ENCODE measurements around the gene STX17.

STX17 gene

GRCh38 chr9:99911600-99911999, 5.1 kb downstream of the STX17 start:
- DNase-seq, result no peak

DNA sequence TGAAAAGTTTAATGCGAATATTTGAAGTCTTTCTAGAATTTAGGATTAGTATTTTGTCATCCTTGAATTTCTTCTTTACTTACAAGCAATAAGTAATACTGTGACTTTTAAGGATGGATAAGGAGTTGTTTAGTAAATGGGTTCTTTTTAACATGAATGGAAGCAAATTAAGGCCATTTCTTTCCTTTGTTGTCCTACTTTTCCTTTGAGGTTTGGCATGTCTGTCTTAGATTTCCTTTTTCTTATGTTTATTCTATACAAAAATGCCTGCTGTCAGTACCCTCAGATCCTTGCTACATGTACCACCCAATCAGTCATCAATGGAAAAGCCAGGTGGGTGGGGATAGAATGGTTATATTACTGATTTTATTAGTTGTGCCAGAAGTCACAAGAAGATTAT, 10.2 kb downstream of the STX17 start:
- no peak for DNase-seq

DNA sequence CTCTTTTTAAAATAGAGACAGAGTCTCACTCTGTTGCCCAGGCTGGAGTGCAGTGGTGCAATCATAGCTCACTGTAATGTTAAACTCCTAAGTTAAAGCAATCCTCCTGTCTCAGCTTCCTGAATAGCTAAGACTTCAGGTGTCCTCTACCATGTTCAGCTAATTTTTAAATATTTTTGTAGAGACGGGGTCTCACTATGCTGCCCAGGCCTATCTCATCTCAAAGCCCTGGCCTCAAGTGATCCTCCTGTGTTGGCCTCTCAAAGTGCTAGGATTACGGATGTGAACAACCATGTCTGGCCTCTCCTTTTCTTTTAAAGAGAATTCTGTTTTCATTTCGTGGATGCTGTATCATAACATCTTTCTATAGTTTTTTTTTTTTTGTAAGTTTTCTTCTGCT, 11.7 kb downstream of the STX17 start:
- DNase-seq, result no peak

- DNase-seq, result peak; percentile 38
Observed at GRCh38 chr9:99919930-99920329, 13.5 kb downstream of the STX17 start.

DNA sequence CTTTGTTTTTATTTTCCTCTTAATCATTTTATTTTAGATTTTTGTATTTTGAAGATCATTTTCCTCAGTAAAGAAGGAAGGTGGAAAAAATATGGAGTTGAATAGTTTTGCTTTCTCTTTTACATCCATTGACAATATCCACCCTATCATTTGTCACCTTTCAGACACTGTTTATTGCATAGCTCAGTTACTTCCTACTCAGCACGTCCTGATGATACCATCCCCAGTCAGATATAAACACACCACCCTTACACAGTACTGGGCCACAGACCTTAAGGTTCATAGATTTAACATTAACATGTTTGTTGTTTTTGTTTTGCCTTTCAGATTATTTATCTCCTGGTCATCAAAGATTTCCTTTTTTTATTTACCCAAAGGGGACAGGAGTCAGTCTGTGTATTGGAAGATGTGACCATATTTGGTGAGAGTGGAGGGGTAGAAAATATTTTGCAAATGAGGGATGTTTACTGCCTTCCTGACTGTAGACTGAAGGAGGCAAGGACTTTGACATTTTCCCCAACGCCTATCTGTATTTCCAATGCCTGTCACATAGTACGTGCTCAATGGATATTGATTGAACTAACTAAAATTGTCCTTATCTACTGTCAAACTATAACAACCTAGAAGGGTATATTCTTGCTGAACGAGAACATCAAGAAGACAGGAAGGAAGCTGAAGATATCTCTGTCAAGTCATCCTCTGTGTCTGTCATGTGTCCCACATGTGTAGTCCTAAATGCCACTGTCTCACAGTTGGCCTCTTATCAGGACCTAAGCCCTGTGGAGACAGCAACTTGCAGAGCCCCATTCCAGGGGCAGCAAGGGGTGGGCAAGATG, 15.6 kb downstream of the STX17 start:
- no peak for DNase-seq

DNA sequence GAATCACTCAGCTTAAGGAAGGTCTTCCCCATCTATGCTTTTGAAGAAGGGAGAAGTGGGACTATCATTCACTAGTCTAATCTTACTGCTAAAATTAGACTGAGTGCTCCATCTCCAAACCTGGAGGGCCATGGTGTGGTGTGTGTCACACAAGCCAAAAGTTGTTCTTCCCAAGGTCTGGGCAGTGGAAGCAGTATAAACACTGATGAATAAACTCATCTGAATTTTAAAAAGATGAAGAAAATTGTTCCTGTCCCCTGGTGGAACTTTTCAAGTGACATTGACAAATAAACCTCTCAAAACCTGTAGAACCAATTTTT, 16.2 kb downstream of the STX17 start:
- DNase-seq, result no peak

DNA sequence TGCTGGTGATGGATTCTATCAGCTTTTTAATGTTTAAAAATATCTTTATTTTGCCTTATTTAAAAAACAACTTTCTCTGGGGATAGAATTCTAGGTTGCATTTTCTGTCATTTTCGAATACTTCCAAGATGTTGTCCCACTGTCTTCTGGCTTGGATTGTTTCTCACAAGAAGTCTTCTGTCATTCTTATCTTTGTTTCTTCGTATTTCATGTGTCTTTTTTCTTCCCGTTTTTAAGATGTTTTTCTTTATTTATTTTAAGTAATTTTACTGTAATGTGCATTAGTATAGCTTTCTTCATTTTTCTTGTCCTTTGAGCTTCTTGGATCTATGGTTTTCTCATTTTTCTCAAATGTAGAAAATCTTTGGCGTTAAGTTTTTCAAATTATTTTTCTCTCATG, 19.1 kb downstream of the STX17 start:
- no peak for DNase-seq

DNA sequence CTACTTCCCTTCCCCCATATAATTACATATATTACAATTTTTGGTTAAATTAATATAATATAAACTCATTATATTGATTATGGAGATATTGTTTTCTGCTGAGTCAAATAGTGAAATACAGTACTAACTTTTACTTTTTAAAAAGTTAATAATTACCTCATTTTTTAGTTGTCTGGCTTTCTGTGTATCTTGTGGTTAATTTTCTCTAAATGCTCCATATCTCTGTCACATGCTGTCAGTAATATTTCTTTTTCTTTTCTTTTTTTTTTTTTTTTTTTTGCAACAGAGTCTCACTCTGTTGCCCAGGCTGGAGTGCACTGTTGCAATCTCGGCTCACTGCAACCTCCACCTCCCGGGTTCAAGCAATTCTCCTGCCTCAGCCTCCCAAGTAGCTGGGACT, 23.2 kb downstream of the STX17 start:
- no peak for DNase-seq

DNA sequence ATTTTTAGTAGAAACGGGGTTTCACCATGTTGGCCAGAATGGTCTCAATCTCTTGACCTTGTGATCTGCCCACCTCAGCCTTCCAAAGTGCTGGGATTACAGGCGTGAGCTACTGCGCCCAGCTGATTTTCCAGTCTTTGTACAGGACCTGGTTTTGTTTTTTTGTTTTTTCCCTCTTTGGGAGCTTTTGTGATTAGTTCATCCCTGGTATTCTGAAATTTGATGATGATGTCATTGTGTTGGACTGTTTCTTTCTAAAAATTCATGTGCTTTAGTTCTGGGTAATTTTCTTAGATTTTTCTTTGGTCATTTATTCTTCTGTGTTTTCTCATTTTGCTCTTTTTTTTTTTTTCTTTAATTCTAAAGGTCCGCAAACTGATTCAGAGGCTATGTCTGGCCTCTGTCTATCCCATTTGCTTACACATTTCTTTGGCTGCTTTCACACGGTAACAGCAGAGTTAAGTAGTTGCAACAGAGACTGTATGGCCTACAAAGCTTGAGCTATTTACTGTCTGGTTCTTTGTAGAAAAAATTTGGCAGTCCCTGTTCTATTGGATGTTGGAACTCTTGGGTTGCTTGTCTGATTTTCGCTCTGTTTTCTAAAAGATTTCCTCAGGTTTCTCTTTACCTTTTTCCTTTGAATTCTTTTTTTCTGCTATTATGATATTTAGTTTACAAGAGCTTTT, 24.8 kb downstream of the STX17 start:
- no peak for DNase-seq

- no peak for DNase-seq
Observed at GRCh38 chr9:99936947-99937587, 30.6 kb downstream of the STX17 start.

DNA sequence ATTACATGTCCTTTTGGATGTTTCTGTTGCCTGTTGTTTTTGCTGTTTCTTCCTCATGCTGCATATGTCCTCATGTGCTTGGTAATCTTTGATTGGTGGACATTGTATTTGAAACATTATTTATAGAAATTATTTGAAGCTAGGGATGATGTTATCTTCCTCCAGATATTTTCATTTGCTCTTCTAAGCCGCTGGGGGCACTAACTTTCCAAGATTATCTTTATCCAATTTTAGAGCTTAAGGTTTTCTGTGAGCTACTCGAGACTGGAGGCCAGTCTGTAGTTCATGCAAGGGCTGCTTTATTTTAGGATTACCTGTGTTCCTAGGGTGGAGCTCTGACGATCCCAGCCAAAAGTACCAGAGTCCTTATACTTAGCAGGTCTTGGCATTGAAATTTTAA, 40.9 kb downstream of the STX17 start:
- DNase-seq, result no peak

- DNase-seq, result no peak
Observed at GRCh38 chr9:99948482-99948881, 42.0 kb downstream of the STX17 start.

DNA sequence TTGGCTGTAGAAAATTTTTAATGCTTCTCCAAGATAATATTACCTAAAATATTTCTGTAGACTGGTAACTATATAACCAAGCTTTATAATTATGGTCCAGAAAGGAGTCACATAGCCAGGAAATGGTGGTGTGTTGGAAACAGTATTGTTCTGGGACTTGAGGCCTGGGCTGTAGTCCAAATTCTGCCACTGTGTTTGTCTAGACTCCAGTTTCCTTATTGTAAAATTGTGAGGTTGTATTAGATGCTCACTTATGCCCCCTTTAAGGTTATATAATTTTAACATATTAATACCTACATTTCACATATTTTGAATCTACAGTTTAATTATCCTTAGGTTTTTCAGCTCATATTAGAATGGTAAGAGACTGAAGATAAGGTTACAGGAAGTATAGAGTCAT, 42.4 kb downstream of the STX17 start:
- no peak for DNase-seq

GRCh38 chr9:99953861-99954507, 47.5 kb downstream of the STX17 start:
- DNase-seq, result no peak

DNA sequence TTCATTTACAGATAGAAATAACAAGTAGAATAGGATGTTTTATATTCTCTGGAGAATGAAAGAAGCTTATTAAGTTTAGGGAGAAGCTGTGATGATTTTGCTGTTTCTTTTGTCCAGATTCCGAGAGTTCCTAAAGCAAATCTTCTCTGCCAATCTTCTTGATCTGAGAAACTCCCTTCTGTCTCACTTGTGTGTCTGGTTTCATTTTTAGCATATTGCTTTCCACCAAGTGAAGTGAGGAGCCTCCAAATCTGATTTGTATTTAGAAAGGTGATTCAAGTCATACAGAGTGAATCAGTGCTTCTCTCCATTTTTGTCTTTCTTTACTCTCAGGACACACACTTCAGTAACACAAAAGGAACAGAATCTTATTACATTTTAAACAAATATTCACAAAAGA, 48.4 kb downstream of the STX17 start:
- no peak for DNase-seq

- DNase-seq, result no peak
Observed at GRCh38 chr9:99955606-99956005, 49.2 kb downstream of the STX17 start.

DNA sequence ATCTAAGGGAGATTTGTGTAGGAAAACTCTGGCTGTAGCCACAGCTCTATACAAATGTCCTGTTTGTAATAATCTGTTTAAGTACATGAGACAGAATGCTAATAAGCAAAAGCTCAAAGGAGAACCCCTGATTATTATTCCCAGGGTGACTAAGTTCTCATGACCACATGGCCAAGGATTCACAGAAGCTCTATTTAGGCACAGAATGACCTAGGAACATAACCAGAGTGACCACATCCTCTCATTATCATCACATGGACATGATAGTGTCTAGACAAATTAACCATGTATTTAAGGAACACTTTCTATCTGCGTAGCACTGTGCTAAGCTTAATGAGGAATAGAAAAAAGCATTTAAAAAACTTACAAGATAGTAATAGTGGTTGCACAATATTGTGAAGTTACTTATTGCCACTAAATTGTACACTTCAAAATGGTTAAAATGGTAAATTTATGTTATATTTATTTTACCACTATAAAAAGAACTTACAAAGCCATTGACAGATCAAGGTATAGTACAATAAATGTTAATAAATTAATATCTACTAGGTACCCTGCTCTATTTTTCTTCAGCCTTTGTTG, 56.3 kb downstream of the STX17 start:
- no peak for DNase-seq

- DNase-seq, result no peak
Observed at GRCh38 chr9:99964336-99964735, 57.9 kb downstream of the STX17 start.

DNA sequence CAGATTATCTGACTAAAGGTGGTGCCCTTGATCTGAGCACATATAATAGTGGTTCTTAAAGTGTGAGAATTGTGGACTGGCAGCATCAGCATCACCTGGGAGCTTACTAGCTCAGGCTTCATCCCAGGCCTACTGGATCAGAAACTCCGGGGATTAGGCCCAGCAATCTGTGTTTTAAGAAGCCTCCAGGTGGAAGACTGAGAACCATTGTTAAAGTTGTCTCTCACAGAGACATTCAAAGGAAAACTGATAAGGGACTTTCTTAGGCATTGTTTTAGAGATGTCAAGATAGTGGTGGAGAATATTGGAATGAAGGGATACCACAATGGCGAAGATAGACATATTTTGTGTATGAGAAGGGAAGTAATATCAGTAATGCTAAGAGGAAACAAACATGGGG, 59.5 kb downstream of the STX17 start:
- no peak for DNase-seq

DNA sequence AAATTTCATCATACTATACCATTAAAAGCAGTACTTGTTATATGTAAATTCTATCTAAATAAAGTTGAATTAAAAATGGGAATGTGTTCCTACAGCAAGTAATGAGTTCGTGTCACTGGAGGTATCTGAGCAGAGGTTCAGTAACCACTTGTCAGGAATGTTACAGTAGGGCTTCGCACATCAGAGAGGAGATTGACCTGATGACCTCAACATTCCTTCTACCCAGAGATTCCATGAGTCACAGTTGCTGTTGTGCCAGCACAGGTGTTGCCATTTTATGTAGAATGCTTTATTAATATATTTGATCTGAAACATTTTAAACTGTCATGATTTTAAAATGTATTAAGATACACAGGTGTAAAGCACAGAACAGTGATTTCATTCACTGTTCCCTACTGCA, 60.3 kb downstream of the STX17 start:
- no peak for DNase-seq

DNA sequence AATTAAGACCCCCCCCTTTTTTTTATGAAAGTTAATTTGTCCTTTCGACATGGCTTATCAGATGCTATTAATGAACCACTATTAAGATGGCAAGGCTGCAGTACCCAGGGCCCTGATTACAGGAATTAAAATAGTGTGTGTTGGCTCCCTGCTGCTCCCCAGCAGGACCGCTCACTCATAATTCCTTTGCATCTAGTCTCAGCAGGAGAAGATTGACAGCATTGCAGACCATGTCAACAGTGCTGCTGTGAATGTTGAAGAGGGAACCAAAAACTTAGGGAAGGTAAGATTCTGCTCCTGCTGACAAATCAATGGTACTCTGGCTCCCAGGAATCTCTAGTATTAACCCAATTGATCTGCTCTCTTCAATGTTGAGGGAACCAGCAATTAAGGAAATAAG, 61.0 kb downstream of the STX17 start:
- DNase-seq, result no peak

GRCh38 chr9:99970481-99970880, 64.0 kb downstream of the STX17 start:
- no peak for DNase-seq

DNA sequence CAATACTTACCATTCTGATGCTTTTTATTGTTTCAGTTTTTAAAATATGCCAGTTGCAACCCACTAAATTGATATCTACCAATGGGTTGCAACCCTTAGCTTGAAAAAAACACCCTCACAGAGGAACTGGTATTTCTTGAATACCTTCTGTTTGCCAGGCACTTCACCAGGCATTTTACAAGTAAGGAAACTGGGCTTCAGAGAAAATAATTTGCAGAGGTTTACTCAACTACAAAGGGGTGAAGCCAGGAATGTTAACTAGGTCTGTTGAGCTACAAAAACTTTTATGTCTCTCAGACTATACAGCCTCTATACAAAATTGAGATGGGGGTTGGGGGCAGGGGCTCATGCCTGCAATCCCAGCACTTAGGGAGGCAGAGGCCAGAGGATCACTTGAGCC, 65.0 kb downstream of the STX17 start:
- no peak for DNase-seq
